Esophagus muscularis mucosa (tissue), 4 donors: ENCODE data around the gene NUP93. TPM values are rescaled to one million over a fixed set of nuclear protein-coding genes. Genes with fewer than 3 reads are reported as not detected.
"Not testable (repeated sequence)": the region's sequence is repeated elsewhere in the genome, so short reads cannot be mapped to it uniquely, and the experiment has no call there.

Source experiments
- DNase-seq: peaks from one replicate; pipeline ENCODE4 v3.0.0-alpha.2; 2017; ENCODE audit errors: extremely low spot score
- H3K27ac ChIP-seq, 4 donors: fragments of 200-600 bp; sonication (generic); replicated peaks in 1 of 4; 1 replicate in 3 of 4; 2 replicates in 1 of 4; pipeline ENCODE4 v1.5.1; 2016 to 2019; ENCODE audit warnings: mild to moderate bottlenecking in 1 of 4
- H3K27me3 ChIP-seq, 4 donors: fragments of 200-600 bp; sonication (generic); one replicate each; pipeline versions ENCODE4 v1.5.1 to v1.6.0; 2016 to 2019
- H3K36me3 ChIP-seq, 4 donors: fragments of 200-600 bp; sonication (generic); one replicate each; pipeline ENCODE4 v1.5.1; 2016 to 2019
- H3K4me1 ChIP-seq, 4 donors: fragments of 200-600 bp; sonication (generic); one replicate each; pipeline ENCODE4 v1.5.1; 2016 to 2019
- H3K4me3 ChIP-seq, 4 donors: fragments of 200-600 bp; sonication (generic); 1 replicate in 2 of 4; 2 replicates in 2 of 4; pipeline ENCODE4 v1.5.1; 2016 to 2019; ENCODE audit warnings: mild to moderate bottlenecking in 4 of 4, moderate library complexity in 1 of 4
- H3K9me3 ChIP-seq, 4 donors: fragments of 200-600 bp; sonication (generic); 1 replicate in 3 of 4; 2 replicates in 1 of 4; pipeline ENCODE4 v1.5.1; 2016 to 2019
- CTCF ChIP-seq, 3 experiments: fragments of 200-600 bp in 2 of 3; fragments of 450-650 bp in 1 of 3; sonication (generic) in 2 of 3; IDR thresholded peaks; one replicate each; pipeline ENCODE4 v1.5.1; 2017 to 2019; ENCODE audit warnings: antibody characterized with exemption in 3 of 3, mild to moderate bottlenecking in 2 of 3, moderate library complexity in 1 of 3
- EP300 ChIP-seq: sonication (generic); formaldehyde crosslinking; IDR thresholded peaks from one replicate; pipeline ENCODE4 v1.6.1; 2017; ENCODE audit warnings: antibody characterized with exemption
- POLR2A ChIP-seq: fragments of 450-650 bp; IDR thresholded peaks from one replicate; pipeline ENCODE4 v1.6.1; 2017; ENCODE audit warnings: antibody characterized with exemption, moderate library complexity, mild to moderate bottlenecking, low read depth
- POLR2AphosphoS5 ChIP-seq, 2 donors: sonication (generic); formaldehyde crosslinking; IDR thresholded peaks; one replicate each; pipeline ENCODE4 v1.6.1; 2017; ENCODE audit warnings: antibody characterized with exemption in 2 of 2
- WGBS: methylation state at CpG from one replicate; pipeline ENCODE4 v1.1.5; 2018; 5-methylcytosine and 5-hydroxymethylcytosine counted together
- intact Hi-C: fragments of 100-400 bp; cut with DNase I; formaldehyde crosslinking; loops from one replicate; pipeline ENCODE4 v1.15.1; 2023
- total RNA-seq, 4 donors: library from RNA; depleted of rRNA; stranded (reverse); fragments of >200 nt; gene quantifications; one replicate each; pipeline versions ENCODE4 v1.1.0 to v1.2.1, GENCODE V29; 2016

The NUP93 gene
- total RNA-seq, 4 donors from 2014 or later: 34.0 to 47.5 (median 36.5) TPM

GRCh38 chr16:56810954-56811353 is 81.0 kb downstream of the NUP93 start:
- H3K27ac ChIP-seq: no peak overlapping the region
- no peak overlapping the region for H3K4me3 ChIP-seq

GRCh38 chr16:56811602-56812001 is 81.7 kb downstream of the NUP93 start:
- Histone ChIP-seq H3K36me3 (peaks cover 4 to 12% (median 9%) of the 10 kb centered on the region in 4 donors), H3K4me1 (peaks cover 0 to 16% (median 2%) of the 10 kb centered on the region in 4 donors)
- intact Hi-C loops, H3K4me3 ChIP-seq, H3K27me3 ChIP-seq, H3K27ac ChIP-seq, H3K9me3 ChIP-seq, DNase-seq: not testable (repeated sequence)
- 97% methylated on average over 5 of the region's 5 CpGs for WGBS

More at GRCh38 chr16:56810954-56811353, 81.0 kb downstream of the NUP93 start:
- no peaks in the 10 kb centered on the region for H3K27me3 ChIP-seq
- intact Hi-C loops: no loop called here
- H3K36me3 ChIP-seq: peaks cover 6 to 17% (median 14%) of the 10 kb centered on the region in 4 donors
- no peaks in the 10 kb centered on the region for H3K9me3 ChIP-seq
- no peak for TF ChIP-seq EP300
- no peak for TF ChIP-seq CTCF (IDR thresholded peaks at IDR 0.05)
- TF ChIP-seq POLR2A: no peak
- TF ChIP-seq POLR2AphosphoS5 (IDR thresholded peaks at IDR 0.05): no peak
- no peak for DNase-seq
- peaks cover 0 to 15% (median 1%) of the 10 kb centered on the region in 4 donors for H3K4me1 ChIP-seq

GRCh38 chr16:56812884-56813283 is 83.0 kb downstream of the NUP93 start:
- DNase-seq: no peak
- intact Hi-C loops: no loop called here
- Histone ChIP-seq H3K9me3 (no peaks in the 10 kb centered on the region), H3K36me3 (peaks cover 0 to 5% (median 0%) of the 10 kb centered on the region in 4 donors), H3K27me3 (no peaks in the 10 kb centered on the region), H3K4me3 (no peak overlapping the region), H3K4me1 (peaks cover 0 to 16% (median 2%) of the 10 kb centered on the region in 4 donors), H3K27ac (no peak overlapping the region)
- no peak for TF ChIP-seq POLR2AphosphoS5 (IDR thresholded peaks at IDR 0.05)
- TF ChIP-seq CTCF (IDR thresholded peaks at IDR 0.05): no peak
- TF ChIP-seq POLR2A: no peak
- no peak for TF ChIP-seq EP300

GRCh38 chr16:56814537-56815432 is 84.9 kb downstream of the NUP93 start:
- peak overlapping the region in 1 of 4 donors; percentile 21 for H3K27ac ChIP-seq
- H3K27me3 ChIP-seq: no peaks in the 10 kb centered on the region
- H3K4me1 ChIP-seq: peaks cover 0 to 16% (median 2%) of the 10 kb centered on the region in 4 donors
- WGBS: 77% methylated on average over 9 of the region's 9 CpGs
- H3K36me3 ChIP-seq: peaks cover 0 to 13% (median 6%) of the 10 kb centered on the region in 4 donors
- H3K4me3 ChIP-seq: no peak overlapping the region
- no peak for TF ChIP-seq POLR2A
- no peak for TF ChIP-seq EP300
- no peak for TF ChIP-seq CTCF (IDR thresholded peaks at IDR 0.05)
- intact Hi-C loops: no loop called here
- no peaks in the 10 kb centered on the region for H3K9me3 ChIP-seq
- no peak for DNase-seq

- DNase-seq: no peak
- Histone ChIP-seq H3K27ac (no peak overlapping the region), H3K4me1 (peaks cover 0 to 16% (median 2%) of the 10 kb centered on the region in 4 donors), H3K27me3 (no peaks in the 10 kb centered on the region), H3K36me3 (peaks cover 5 to 16% (median 14%) of the 10 kb centered on the region in 4 donors), H3K4me3 (no peak overlapping the region), H3K9me3 (no peaks in the 10 kb centered on the region)
- intact Hi-C loops: no loop called here
- TF ChIP-seq POLR2AphosphoS5 (IDR thresholded peaks at IDR 0.05) (no peak), CTCF (IDR thresholded peaks at IDR 0.05) (no peak), POLR2A (no peak), EP300 (no peak)
These were observed 85.8 kb downstream of the NUP93 start for GRCh38 chr16:56815721-56816120.
